Measurements from ENCODE around the gene BRD3. TPM values are rescaled to one million over a fixed set of nuclear protein-coding genes. Genes with fewer than 3 reads are reported as not detected.

Gene BRD3
- total RNA-seq, 1 experiment from 2014 or later, result 63.1 TPM

GRCh38 chr9:134003237-134003636 is 64.6 kb downstream of the BRD3 start:
- peaks cover 3 to 4% of the 10 kb centered on the region in 2 experiments; a peak in 3 of 5 replicates for H3K9me3 Mint-ChIP-seq
- no CpG with 5 or more reads among the region's 2 CpGs for WGBS (ENCODE audit: extremely low coverage, insufficient read length, low lambda C conversion rate)
- no peak for TF ChIP-seq CTCF (conservative IDR thresholded peaks at IDR 0.05)
- H3K27me3 Mint-ChIP-seq (ENCODE audit: low read depth), result peaks cover 11% of the 10 kb centered on the region
- Histone ChIP-seq H2BK5ac (ENCODE audit: insufficient read length, low read length) (no peak overlapping the region), H2BK12ac (ENCODE audit: insufficient read length, low read depth, low read length) (no peak overlapping the region), H3K4ac (ENCODE audit: low read depth, low read length) (no peak overlapping the region), H3K4me1 (ENCODE audit: insufficient read depth, low read length) (no peaks in the 10 kb centered on the region), H3K27me3 (ENCODE audit: insufficient read depth, low read length) (no peaks in the 10 kb centered on the region), H3K79me2 (ENCODE audit: insufficient read depth, low read length) (no peaks in the 10 kb centered on the region), H3K27ac (ENCODE audit: insufficient read length, low read depth, low read length) (no peak overlapping the region), H3K9me3 (ENCODE audit: control insufficient read depth, low read depth, low read length) (no peaks in the 10 kb centered on the region), H4K91ac (ENCODE audit: insufficient read length, low read depth, low read length) (no peak overlapping the region), H3K9ac (ENCODE audit: extremely low read depth, insufficient read length, low read length) (no peak overlapping the region), H3K56ac (ENCODE audit: insufficient read length, low read depth, low read length) (no peak overlapping the region), H3K23ac (ENCODE audit: insufficient read length, low read depth, low read length) (no peak overlapping the region), H3K23me2 (ENCODE audit: insufficient read length, low read depth, low read length, poor library complexity, severe bottlenecking) (no peaks in the 10 kb centered on the region), H4K8ac (replicated peaks; ENCODE audit: insufficient read length, low read depth, low read length) (no peak overlapping the region), H2BK15ac (ENCODE audit: low read depth, low read length) (no peak overlapping the region), H3K79me1 (ENCODE audit: insufficient read depth, low read depth, low read length, poor library complexity, severe bottlenecking) (no peaks in the 10 kb centered on the region), H2AK5ac (ENCODE audit: insufficient read length, low read length) (no peak overlapping the region), H3K4me2 (ENCODE audit: insufficient read depth, insufficient read length, low read length) (no peak overlapping the region), H3K18ac (ENCODE audit: insufficient read length, low read depth, low read length) (no peak overlapping the region), H3T11ph (ENCODE audit: low read length) (no peak overlapping the region), H2BK20ac (ENCODE audit: low read depth, low read length, poor library complexity, severe bottlenecking) (no peak overlapping the region), H2BK120ac (ENCODE audit: low read depth, low read length, poor library complexity, severe bottlenecking) (no peak overlapping the region), H4K5ac (ENCODE audit: insufficient read length, low read depth, low read length) (no peak overlapping the region), H3K14ac (ENCODE audit: insufficient read depth, low read length) (no peak overlapping the region), H4K20me1 (ENCODE audit: control insufficient read depth, insufficient read depth, insufficient read length) (no peaks in the 10 kb centered on the region), H2AFZ (ENCODE audit: low read length) (no peak overlapping the region)
- no peaks in the 10 kb centered on the region for H3K36me3 Mint-ChIP-seq (ENCODE audit: insufficient read depth in 1 of 3, low read depth in 3 of 3)
- no peak for DNase-seq
- no peak overlapping the region for H3K4me3 Mint-ChIP-seq
- H3K4me1 Mint-ChIP-seq, result no peaks in the 10 kb centered on the region
- no peak overlapping the region for H3K27ac Mint-ChIP-seq

Measured in H9 (cell line).